Measurements from ENCODE around the gene SMIM28.

The SMIM28 gene

GRCh38 chr6:138377042-138377441 lies 663 bp upstream of the SMIM28 start:
- TF ChIP-seq REST (IDR thresholded peaks at IDR 0.05; ENCODE audit: insufficient read depth in 1 of 2, low read depth in 2 of 2, low read length in 2 of 2) (no peak), TAF1 (IDR thresholded peaks at IDR 0.05; ENCODE audit: borderline replicate concordance, insufficient read depth, low read length) (no peak)

- TF ChIP-seq POLR2AphosphoS5 (IDR thresholded peaks at IDR 0.05; ENCODE audit: low read depth, low read length), result no peak
- TF ChIP-seq REST (IDR thresholded peaks at IDR 0.05; ENCODE audit: insufficient read depth in 1 of 2, low read depth in 2 of 2, low read length in 2 of 2), result no peak
- no peak for TF ChIP-seq FOXP2 (optimal IDR thresholded peaks at IDR 0.05; ENCODE audit: borderline replicate concordance, extremely low read depth, extremely low read length, insufficient read depth)
- TF ChIP-seq TAF1 (IDR thresholded peaks at IDR 0.05; ENCODE audit: borderline replicate concordance, insufficient read depth, low read length), result no peak
- TF ChIP-seq SIN3A (IDR thresholded peaks at IDR 0.05; ENCODE audit: borderline replicate concordance, insufficient read depth, low read length), result no peak
These were observed 758 bp downstream of the SMIM28 start for GRCh38 chr6:138378463-138378862.

GRCh38 chr6:138382498-138383265 lies 5.0 kb downstream of the SMIM28 start:
- TF ChIP-seq FOXP2 (optimal IDR thresholded peaks at IDR 0.05; ENCODE audit: borderline replicate concordance, extremely low read depth, extremely low read length, insufficient read depth) (no peak), SIN3A (IDR thresholded peaks at IDR 0.05; ENCODE audit: borderline replicate concordance, insufficient read depth, low read length) (no peak), POLR2AphosphoS5 (IDR thresholded peaks at IDR 0.05; ENCODE audit: low read depth, low read length) (no peak), TAF1 (IDR thresholded peaks at IDR 0.05; ENCODE audit: borderline replicate concordance, insufficient read depth, low read length) (no peak), REST (IDR thresholded peaks at IDR 0.05; ENCODE audit: insufficient read depth in 1 of 2, low read depth in 2 of 2, low read length in 2 of 2) (no peak)

- TF ChIP-seq REST (IDR thresholded peaks at IDR 0.05; ENCODE audit: insufficient read depth in 1 of 2, low read depth in 2 of 2, low read length in 2 of 2) (no peak), TAF1 (IDR thresholded peaks at IDR 0.05; ENCODE audit: borderline replicate concordance, insufficient read depth, low read length) (no peak), SIN3A (IDR thresholded peaks at IDR 0.05; ENCODE audit: borderline replicate concordance, insufficient read depth, low read length) (no peak), POLR2AphosphoS5 (IDR thresholded peaks at IDR 0.05; ENCODE audit: low read depth, low read length) (no peak), FOXP2 (optimal IDR thresholded peaks at IDR 0.05; ENCODE audit: borderline replicate concordance, extremely low read depth, extremely low read length, insufficient read depth) (no peak)
These were observed 6.1 kb downstream of the SMIM28 start for GRCh38 chr6:138383776-138384175.

- TF ChIP-seq FOXP2 (optimal IDR thresholded peaks at IDR 0.05; ENCODE audit: borderline replicate concordance, extremely low read depth, extremely low read length, insufficient read depth) (no peak), SIN3A (IDR thresholded peaks at IDR 0.05; ENCODE audit: borderline replicate concordance, insufficient read depth, low read length) (no peak), REST (IDR thresholded peaks at IDR 0.05; ENCODE audit: insufficient read depth in 1 of 2, low read depth in 2 of 2, low read length in 2 of 2) (no peak), TAF1 (IDR thresholded peaks at IDR 0.05; ENCODE audit: borderline replicate concordance, insufficient read depth, low read length) (no peak), POLR2AphosphoS5 (IDR thresholded peaks at IDR 0.05; ENCODE audit: low read depth, low read length) (no peak)
These were observed 9.2 kb downstream of the SMIM28 start for GRCh38 chr6:138386897-138387296.
